ENCODE results near the gene RAE1.

RAE1 gene

DNA sequence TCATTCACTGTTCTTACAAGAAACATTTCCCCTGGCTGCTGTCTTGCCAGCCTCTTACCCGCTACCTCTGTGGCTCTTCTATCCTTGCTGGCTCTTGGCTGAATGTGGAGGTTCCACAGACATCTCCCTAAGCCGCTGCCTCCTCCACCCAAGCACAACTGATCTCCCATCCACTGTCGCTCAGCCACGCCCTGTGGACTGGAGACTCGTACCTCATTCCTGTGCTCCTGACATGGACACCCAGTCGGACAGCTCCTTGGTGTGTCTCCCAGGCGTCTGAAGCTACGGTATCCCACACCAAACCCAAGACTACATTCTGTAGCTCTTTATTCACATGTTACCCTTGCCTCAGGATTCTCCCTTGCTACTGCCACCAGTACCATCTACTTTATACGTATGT lies 19.3 kb downstream of the RAE1 start:
- Histone ChIP-seq H3K9me3 (replicated peaks; ENCODE audit: insufficient read depth, low read length) (no peaks in the 10 kb centered on the region), H3K36me3 (replicated peaks; ENCODE audit: insufficient read depth, low read length) (peaks cover 19% of the 10 kb centered on the region; the same call in 1 of the 2 replicates), H2AFZ (ENCODE audit: low read length) (no peak overlapping the region), H3K4me1 (ENCODE audit: low read length) (no peaks in the 10 kb centered on the region), H3K9ac (ENCODE audit: low read length) (no peak overlapping the region), H3K4me2 (ENCODE audit: low read depth, low read length) (no peak overlapping the region), H3K27me3 (replicated peaks; ENCODE audit: insufficient read depth, low read length) (no peaks in the 10 kb centered on the region), H3K79me2 (ENCODE audit: low read length) (peaks cover 46% of the 10 kb centered on the region), H3K4me3 (ENCODE audit: low read length) (no peak overlapping the region), H3K9me2 (replicated peaks; ENCODE audit: insufficient read depth, low read length) (no peaks in the 10 kb centered on the region), H3F3A (ENCODE audit: insufficient read depth, low read length) (no peaks in the 10 kb centered on the region), H4K20me1 (ENCODE audit: insufficient read depth, low read length) (no peaks in the 10 kb centered on the region; the same call in 1 of the 2 replicates), H3K27ac (ENCODE audit: low read length) (no peak overlapping the region)
- no peak for DNase-seq
- TF ChIP-seq EZH2phosphoT487 (IDR thresholded peaks at IDR 0.05; ENCODE audit: low read length) (no peak), EZH2 (optimal IDR thresholded peaks at IDR 0.05; ENCODE audit: low read depth, low read length) (no peak)
- TF ChIP-seq, protein P1, sequence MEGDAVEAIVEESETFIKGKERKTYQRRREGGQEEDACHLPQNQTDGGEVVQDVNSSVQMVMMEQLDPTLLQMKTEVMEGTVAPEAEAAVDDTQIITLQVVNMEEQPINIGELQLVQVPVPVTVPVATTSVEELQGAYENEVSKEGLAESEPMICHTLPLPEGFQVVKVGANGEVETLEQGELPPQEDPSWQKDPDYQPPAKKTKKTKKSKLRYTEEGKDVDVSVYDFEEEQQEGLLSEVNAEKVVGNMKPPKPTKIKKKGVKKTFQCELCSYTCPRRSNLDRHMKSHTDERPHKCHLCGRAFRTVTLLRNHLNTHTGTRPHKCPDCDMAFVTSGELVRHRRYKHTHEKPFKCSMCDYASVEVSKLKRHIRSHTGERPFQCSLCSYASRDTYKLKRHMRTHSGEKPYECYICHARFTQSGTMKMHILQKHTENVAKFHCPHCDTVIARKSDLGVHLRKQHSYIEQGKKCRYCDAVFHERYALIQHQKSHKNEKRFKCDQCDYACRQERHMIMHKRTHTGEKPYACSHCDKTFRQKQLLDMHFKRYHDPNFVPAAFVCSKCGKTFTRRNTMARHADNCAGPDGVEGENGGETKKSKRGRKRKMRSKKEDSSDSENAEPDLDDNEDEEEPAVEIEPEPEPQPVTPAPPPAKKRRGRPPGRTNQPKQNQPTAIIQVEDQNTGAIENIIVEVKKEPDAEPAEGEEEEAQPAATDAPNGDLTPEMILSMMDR (IDR thresholded peaks at IDR 0.05; ENCODE audit: low read length): no peak

DNA sequence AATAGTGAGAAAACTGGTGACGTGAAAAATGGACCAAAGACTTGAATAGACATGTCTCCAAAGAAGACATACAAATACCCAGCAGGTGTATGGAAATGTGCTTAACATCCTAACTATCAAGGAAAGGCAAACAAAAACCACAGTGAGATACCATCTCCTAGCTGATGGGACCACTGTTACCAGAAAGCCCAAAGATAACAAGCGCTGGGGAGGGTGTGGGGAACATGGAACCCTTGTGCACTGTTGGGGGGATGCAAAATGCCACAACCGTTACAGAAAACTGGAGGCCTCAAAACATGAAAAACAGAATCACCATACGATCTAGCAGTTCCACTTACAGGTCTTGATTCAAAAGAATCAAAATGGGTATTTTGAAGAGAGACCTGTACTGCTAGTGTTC lies 20.3 kb downstream of the RAE1 start:
- no peak for DNase-seq
- Histone ChIP-seq H2AFZ (ENCODE audit: low read length) (no peak overlapping the region), H3K9me3 (replicated peaks; ENCODE audit: insufficient read depth, low read length) (no peaks in the 10 kb centered on the region), H3F3A (ENCODE audit: insufficient read depth, low read length) (no peaks in the 10 kb centered on the region), H3K4me2 (ENCODE audit: low read depth, low read length) (no peak overlapping the region), H3K27me3 (replicated peaks; ENCODE audit: insufficient read depth, low read length) (no peaks in the 10 kb centered on the region), H3K9ac (ENCODE audit: low read length) (no peak overlapping the region), H4K20me1 (ENCODE audit: insufficient read depth, low read length) (no peaks in the 10 kb centered on the region; the same call in 1 of the 2 replicates), H3K9me2 (replicated peaks; ENCODE audit: insufficient read depth, low read length) (no peaks in the 10 kb centered on the region), H3K4me3 (ENCODE audit: low read length) (no peak overlapping the region), H3K27ac (ENCODE audit: low read length) (no peak overlapping the region), H3K4me1 (ENCODE audit: low read length) (no peaks in the 10 kb centered on the region), H3K79me2 (ENCODE audit: low read length) (peaks cover 47% of the 10 kb centered on the region), H3K36me3 (replicated peaks; ENCODE audit: insufficient read depth, low read length) (peaks cover 17% of the 10 kb centered on the region; the same call in 1 of the 2 replicates)
- TF ChIP-seq, protein P1 (IDR thresholded peaks at IDR 0.05; ENCODE audit: low read length): no peak
- TF ChIP-seq EZH2 (optimal IDR thresholded peaks at IDR 0.05; ENCODE audit: low read depth, low read length) (no peak), EZH2phosphoT487 (IDR thresholded peaks at IDR 0.05; ENCODE audit: low read length) (no peak)

DNA sequence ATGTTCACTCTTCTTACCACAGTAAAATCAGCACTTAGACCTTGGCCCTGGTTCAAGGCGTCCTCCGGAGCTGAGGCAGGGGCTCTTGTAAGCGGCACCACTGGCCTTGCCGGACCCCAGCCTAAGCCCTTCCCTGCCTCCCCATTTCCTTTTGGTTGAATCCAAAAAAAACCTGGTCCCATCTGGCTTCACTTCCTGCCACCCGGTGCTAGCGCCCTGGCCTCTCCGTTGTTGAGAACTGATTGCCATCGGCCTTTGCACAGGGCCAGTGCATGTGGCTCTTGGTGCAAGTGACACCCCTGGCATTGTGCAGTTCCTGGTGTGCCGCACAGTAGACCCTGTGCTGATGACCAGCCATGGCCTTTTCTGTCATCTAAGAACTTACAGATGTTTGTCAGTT lies 21.1 kb downstream of the RAE1 start:
- no peak overlapping the region for H3K4me3 ChIP-seq (ENCODE audit: low read length)
- H3K27me3 ChIP-seq (replicated peaks; ENCODE audit: insufficient read depth, low read length): no peaks in the 10 kb centered on the region
- no peak for DNase-seq
- peaks cover 49% of the 10 kb centered on the region for H3K79me2 ChIP-seq (ENCODE audit: low read length)
- H4K20me1 ChIP-seq (ENCODE audit: insufficient read depth, low read length): no peaks in the 10 kb centered on the region; the same call in 1 of the 2 replicates
- H3K27ac ChIP-seq (ENCODE audit: low read length): no peak overlapping the region
- no peak overlapping the region for H3K4me2 ChIP-seq (ENCODE audit: low read depth, low read length)
- H3K9ac ChIP-seq (ENCODE audit: low read length): no peak overlapping the region
- H3K9me2 ChIP-seq (replicated peaks; ENCODE audit: insufficient read depth, low read length): no peaks in the 10 kb centered on the region
- H3K36me3 ChIP-seq (replicated peaks; ENCODE audit: insufficient read depth, low read length): peaks cover 12% of the 10 kb centered on the region; the same call in 1 of the 2 replicates
- H2AFZ ChIP-seq (ENCODE audit: low read length): no peak overlapping the region
- TF ChIP-seq EZH2 (optimal IDR thresholded peaks at IDR 0.05; ENCODE audit: low read depth, low read length) (no peak), EZH2phosphoT487 (IDR thresholded peaks at IDR 0.05; ENCODE audit: low read length) (no peak)
- TF ChIP-seq, protein P1 (IDR thresholded peaks at IDR 0.05; ENCODE audit: low read length): no peak
- no peaks in the 10 kb centered on the region for H3K9me3 ChIP-seq (replicated peaks; ENCODE audit: insufficient read depth, low read length)
- no peaks in the 10 kb centered on the region for H3K4me1 ChIP-seq (ENCODE audit: low read length)
- no peaks in the 10 kb centered on the region for H3F3A ChIP-seq (ENCODE audit: insufficient read depth, low read length)

All from MM.1S (cell line).